GM20000 (cell line): ENCODE results near the gene ZDHHC24.

Experiments
- DNase-seq: peaks from one replicate; pipeline ENCODE4 v3.0.0; 2012; ENCODE audit warnings: low spot score
- CTCF ChIP-seq: IDR thresholded peaks from 2 replicates; pipeline ENCODE4 v1.5.1; 2012; ENCODE audit warnings: mild to moderate bottlenecking, control low read depth; ENCODE audit errors: extremely low read depth, missing control alignments

The ZDHHC24 gene

GRCh38 chr11:66509131-66509561, 36.7 kb downstream of the ZDHHC24 start:
- DNase-seq = no peak
- TF ChIP-seq CTCF = no peak

GRCh38 chr11:66505276-66505816, 40.5 kb downstream of the ZDHHC24 start:
- no peak for TF ChIP-seq CTCF
- DNase-seq = no peak

DNA sequence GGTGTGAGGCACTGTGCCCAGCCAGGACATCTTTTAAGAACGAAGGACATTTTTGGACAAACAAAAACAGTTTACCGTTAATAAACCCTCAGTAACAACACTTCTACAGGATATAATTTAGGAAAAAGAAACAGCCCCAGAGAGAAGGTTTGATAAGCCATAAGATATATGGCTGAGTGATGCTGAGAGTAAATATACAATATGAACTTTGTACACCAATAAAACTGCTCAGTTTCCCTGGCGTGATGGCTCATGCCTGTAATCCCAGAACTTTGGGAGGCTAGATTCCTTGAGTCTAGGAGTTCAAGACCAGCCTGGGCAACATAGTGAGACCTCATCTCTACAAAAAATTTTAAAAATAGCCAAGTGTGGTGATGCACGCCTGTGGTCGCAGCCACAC, 47.3 kb downstream of the ZDHHC24 start:
- DNase-seq = no peak

DNA sequence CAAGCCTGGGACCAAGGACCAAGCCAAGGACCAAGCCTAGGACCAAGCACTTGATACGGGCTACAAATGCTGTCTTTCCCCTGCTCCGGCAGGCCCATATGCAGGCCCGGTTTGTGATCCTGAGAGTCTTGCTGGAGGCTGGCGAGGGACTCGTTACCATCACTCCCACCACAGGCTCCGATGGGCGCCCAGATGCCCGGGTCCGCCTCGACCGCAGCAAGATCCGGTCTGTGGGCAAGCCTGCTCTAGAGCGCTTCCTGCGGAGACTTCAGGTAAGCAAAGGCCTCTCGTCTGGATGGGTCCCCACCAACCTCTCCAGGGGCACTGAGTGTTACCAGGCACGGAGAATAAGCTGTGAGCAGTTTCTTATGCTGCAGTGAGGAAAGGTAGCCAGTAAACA, 48.6 kb downstream of the ZDHHC24 start:
- TF ChIP-seq CTCF = no peak
- no peak for DNase-seq

More for the DNA sequence above, 47.3 kb downstream of the ZDHHC24 start:
- no peak for TF ChIP-seq CTCF

DNA sequence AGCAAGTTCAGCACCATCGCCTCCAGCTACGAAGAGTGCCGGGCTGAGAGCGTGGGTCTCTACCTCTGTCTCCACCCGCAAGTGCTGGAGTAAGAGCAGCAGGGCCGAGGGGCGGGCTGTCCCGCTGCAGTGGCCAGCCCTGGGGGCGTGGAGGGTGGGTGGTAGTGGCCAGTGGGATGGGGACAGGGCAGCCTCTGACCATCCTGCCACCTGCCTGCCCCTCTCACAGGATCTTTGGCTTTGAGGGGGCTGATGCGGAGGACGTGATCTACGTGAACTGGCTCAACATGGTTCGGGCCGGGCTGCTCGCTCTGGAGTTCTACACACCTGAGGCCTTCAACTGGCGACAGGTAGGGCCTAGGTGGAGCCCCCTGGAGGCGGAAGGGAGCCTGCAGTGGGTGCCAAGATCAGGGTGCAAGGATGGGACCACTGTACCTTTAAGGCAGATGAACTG, 50.4 kb downstream of the ZDHHC24 start:
- DNase-seq = no peak
- no peak for TF ChIP-seq CTCF

DNA sequence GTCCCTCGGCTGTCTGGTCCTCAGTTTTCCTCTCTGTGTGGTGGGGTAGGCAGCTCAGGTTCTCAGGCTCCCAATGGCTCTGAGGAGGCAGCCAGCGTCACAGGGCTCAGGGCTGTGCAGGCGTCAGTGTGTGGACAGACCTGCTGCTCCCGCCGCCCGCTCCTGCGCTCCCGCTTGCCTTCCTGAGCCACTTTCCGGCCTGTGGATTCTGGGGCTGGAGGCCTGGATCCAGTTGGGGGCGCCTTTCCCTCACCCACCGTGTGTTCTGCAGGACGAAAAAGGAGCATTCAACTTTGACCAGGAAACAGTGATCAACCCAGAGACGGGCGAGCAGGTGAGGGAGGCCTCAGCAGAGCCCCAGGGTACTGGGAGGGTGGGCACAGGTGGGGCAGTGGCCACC, 50.9 kb downstream of the ZDHHC24 start:
- DNase-seq = no peak
- TF ChIP-seq CTCF = no peak

- no peak for DNase-seq
- TF ChIP-seq CTCF = no peak
Observed at GRCh38 chr11:66494458-66494857, 51.4 kb downstream of the ZDHHC24 start.
